HepG2 (cell line): Measurements from ENCODE around the gene IGFLR1. TPM values are rescaled to one million over a fixed set of nuclear protein-coding genes. Genes with fewer than 3 reads are reported as not detected.

Experiments used
- ARNT2 ChIP-seq: sonication (generic); formaldehyde crosslinking; IDR thresholded peaks from 2 replicates; pipeline ENCODE4 v1.8.0; 2022; ENCODE audit warnings: mild to moderate bottlenecking, low read depth, missing genetic modification reagents, moderate library complexity
- ATAD3A ChIP-seq: sonication (generic); formaldehyde crosslinking; IDR thresholded peaks from 2 replicates; pipeline ENCODE4 v1.4.0; 2020; ENCODE audit warnings: missing genetic modification reagents
- ERF ChIP-seq: IDR thresholded peaks from 2 replicates; pipeline ENCODE4 v1.6.1; 2018; ENCODE audit warnings: missing biosample characterization, missing genetic modification reagents
- GATA4 ChIP-seq: sonication (generic); IDR thresholded peaks from 2 replicates; pipeline ENCODE4 v1.6.1; 2016; ENCODE audit warnings: antibody characterized with exemption, low read depth, borderline replicate concordance
- HNRNPLL ChIP-seq: fragments of 200-400 bp; formaldehyde crosslinking; IDR thresholded peaks from 2 replicates; pipeline ENCODE4 v1.6.1; 2017; ENCODE audit warnings: mild to moderate bottlenecking, low read depth, low read length; ENCODE audit not compliant: poor library complexity, severe bottlenecking
- KDM4B ChIP-seq: sonication (generic); formaldehyde crosslinking; IDR thresholded peaks from 2 replicates; pipeline ENCODE4 v1.4.0; 2020; ENCODE audit warnings: missing genetic modification reagents
- MED13 ChIP-seq: sonication (generic); formaldehyde crosslinking; IDR thresholded peaks from 2 replicates; pipeline ENCODE4 v1.5.0; 2020; ENCODE audit warnings: missing genetic modification reagents
- NR1H2 ChIP-seq: sonication (generic); formaldehyde crosslinking; IDR thresholded peaks from 2 replicates; pipeline ENCODE4 v1.8.1; 2022; ENCODE audit warnings: low read depth, missing genetic modification reagents, borderline replicate concordance
- NR2F2 ChIP-seq: IDR thresholded peaks from 2 replicates; pipeline ENCODE4 v1.6.1; 2012; ENCODE audit warnings: low read depth, inconsistent platforms, borderline replicate concordance
- PCBP2 ChIP-seq: fragments of 200-400 bp; formaldehyde crosslinking; optimal IDR thresholded peaks from 2 replicates; pipeline ENCODE3; 2018; ENCODE audit warnings: low read length, low read depth; ENCODE audit not compliant: poor library complexity, severe bottlenecking
- POLR2AphosphoS5 ChIP-seq: IDR thresholded peaks from 2 replicates; pipeline ENCODE4 v1.6.1; 2012; ENCODE audit warnings: low read depth, low read length
- RARA ChIP-seq: IDR thresholded peaks from 2 replicates; pipeline ENCODE4 v1.6.1; 2016; ENCODE audit warnings: missing genetic modification reagents, missing compliant biosample characterization
- RXRB ChIP-seq: IDR thresholded peaks from 2 replicates; pipeline ENCODE4 v1.6.1; 2016; ENCODE audit warnings: borderline replicate concordance, missing genetic modification reagents, missing compliant biosample characterization
- SMAD1 ChIP-seq: sonication (generic); formaldehyde crosslinking; IDR thresholded peaks from 2 replicates; pipeline ENCODE4 v1.4.0; 2020; ENCODE audit warnings: missing genetic modification reagents, low read depth, mild to moderate bottlenecking, borderline replicate concordance
- SOX13 ChIP-seq, 3 experiments: fragments of 450-650 bp in 1 of 3; sonication (generic) in 1 of 3; formaldehyde crosslinking in 1 of 3; IDR thresholded peaks in 2 of 3; conservative IDR thresholded peaks in 1 of 3; 2 replicates each; pipeline versions ENCODE4 v1.5.0 to v1.6.1; 2016 to 2020; ENCODE audit warnings: antibody characterized with exemption in 1 of 3, mild to moderate bottlenecking in 1 of 3, missing compliant biosample characterization in 1 of 3, missing genetic modification reagents in 1 of 3, moderate library complexity in 1 of 3
- SOX5 ChIP-seq: IDR thresholded peaks from 2 replicates; pipeline ENCODE4 v1.6.1; 2016; ENCODE audit warnings: borderline replicate concordance
- ZKSCAN1 ChIP-seq: fragments of 150-350 bp; IDR thresholded peaks from 2 replicates; pipeline ENCODE4 v1.6.1; 2014; ENCODE audit warnings: low read length
- ZNF124 ChIP-seq: sonication (generic); formaldehyde crosslinking; IDR thresholded peaks from 2 replicates; pipeline ENCODE4 v1.4.0; 2020; ENCODE audit warnings: missing genetic modification reagents
- ZNF138 ChIP-seq: sonication (generic); formaldehyde crosslinking; IDR thresholded peaks from 2 replicates; pipeline ENCODE4 v1.5.0; 2020; ENCODE audit warnings: mild to moderate bottlenecking, low read depth, missing genetic modification reagents
- ZNF335 ChIP-seq: sonication (generic); formaldehyde crosslinking; IDR thresholded peaks from 2 replicates; pipeline ENCODE4 v1.4.0; 2020; ENCODE audit warnings: missing genetic modification reagents
- ZNF382 ChIP-seq: sonication (generic); formaldehyde crosslinking; IDR thresholded peaks from 2 replicates; pipeline ENCODE4 v1.5.0; 2020; ENCODE audit warnings: missing genetic modification reagents, mild to moderate bottlenecking, borderline replicate concordance
- ZNF552 ChIP-seq: sonication (generic); formaldehyde crosslinking; IDR thresholded peaks from 2 replicates; pipeline ENCODE4 v1.9.0; 2022; ENCODE audit warnings: missing genetic modification reagents, mild to moderate bottlenecking, borderline replicate concordance
- ZNF567 ChIP-seq: sonication (generic); formaldehyde crosslinking; IDR thresholded peaks from 2 replicates; pipeline ENCODE4 v1.8.1; 2023; ENCODE audit warnings: mild to moderate bottlenecking, missing genetic modification reagents, borderline replicate concordance
- ZNF605 ChIP-seq: sonication (generic); formaldehyde crosslinking; IDR thresholded peaks from 2 replicates; pipeline ENCODE4 v1.8.0; 2022; ENCODE audit warnings: mild to moderate bottlenecking, missing genetic modification reagents
- ZNF652 ChIP-seq: IDR thresholded peaks from 2 replicates; pipeline ENCODE4 v1.6.1; 2016; ENCODE audit warnings: low read depth, borderline replicate concordance
- ZNF7 ChIP-seq: IDR thresholded peaks from 2 replicates; pipeline ENCODE4 v1.6.1; 2016; ENCODE audit warnings: missing biosample characterization, missing genetic modification reagents
- ZNF792 ChIP-seq: IDR thresholded peaks from 2 replicates; pipeline ENCODE4 v1.6.1; 2016
- polyA plus RNA-seq, 8 experiments: library from polyadenylated mRNA; depleted of rRNA in 3 of 8; stranded (reverse) in 7 of 8; unstranded in 1 of 8; fragments of >200 nt; fragmentation: Illumina TruSeq in 4 of 8; extraction: Trizol in 4 of 8; gene quantifications; 2 replicates each; pipeline versions ENCODE4 v1.2.1 to v1.2.3, GENCODE V29; 2011 to 2016; ENCODE audit warnings: low read depth in 4 of 8, missing spikeins in 1 of 8, mixed read lengths in 1 of 8; ENCODE audit not compliant: insufficient read depth in 1 of 8
- total RNA-seq, 5 experiments: library from RNA; depleted of rRNA; stranded (reverse); fragments of >200 nt; fragmentation: Illumina TruSeq; extraction: Trizol; gene quantifications; 2 replicates each; pipeline ENCODE4 v1.2.3, GENCODE V29; 2016; ENCODE audit warnings: low read depth in 1 of 5
- TF ChIP-seq, protein P1 (sequence below): IDR thresholded peaks from 2 replicates; pipeline ENCODE4 v1.6.1; 2018; ENCODE audit warnings: missing genetic modification reagents
- TF ChIP-seq, protein P2 (sequence below): sonication (generic); formaldehyde crosslinking; IDR thresholded peaks from 2 replicates; pipeline ENCODE4 v1.8.0; 2022; ENCODE audit warnings: missing genetic modification reagents, low read depth, mild to moderate bottlenecking, borderline replicate concordance

The IGFLR1 gene
- total and polyA plus RNA-seq, 2 of the 13 experiments (the other 11 are each of a cell fraction or from before 2014, with no cell fraction given), result 5.4 to 8.9 TPM

DNA sequence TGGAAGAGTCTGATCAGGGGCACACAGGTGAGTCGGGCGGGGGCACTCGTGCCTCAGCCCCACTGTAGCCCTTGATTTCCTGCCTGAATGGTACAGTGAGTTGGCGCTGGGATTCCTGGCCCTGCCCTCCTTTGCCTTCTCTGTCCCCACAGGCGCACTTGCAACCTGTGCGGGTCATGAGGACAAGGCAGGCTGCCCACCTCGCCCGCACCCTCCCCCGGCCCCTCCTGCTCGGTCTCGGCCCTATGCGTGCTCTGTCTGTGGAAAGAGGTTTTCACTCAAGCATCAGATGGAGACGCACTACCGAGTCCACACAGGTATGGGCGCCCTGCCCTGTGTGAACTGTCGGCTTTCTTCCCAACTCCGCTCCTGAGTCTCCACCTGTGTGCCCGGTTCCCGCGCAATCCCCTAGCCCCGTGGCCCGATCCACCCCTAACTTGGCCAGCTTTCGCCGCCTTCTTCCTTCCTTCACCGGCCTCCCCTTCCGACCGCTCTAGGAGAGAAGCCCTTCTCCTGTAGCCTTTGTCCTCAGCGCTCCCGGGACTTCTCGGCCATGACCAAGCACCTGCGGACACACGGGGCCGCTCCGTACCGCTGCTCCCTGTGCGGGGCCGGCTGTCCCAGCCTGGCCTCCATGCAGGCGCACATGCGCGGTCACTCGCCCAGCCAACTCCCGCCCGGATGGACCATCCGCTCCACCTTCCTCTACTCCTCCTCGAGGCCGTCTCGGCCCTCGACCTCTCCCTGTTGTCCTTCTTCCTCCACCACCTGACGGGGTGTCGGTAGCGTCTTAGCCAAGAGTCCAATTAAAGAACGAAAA lies 26.1 kb downstream of the IGFLR1 start (continued):
- TF ChIP-seq, protein P1, sequence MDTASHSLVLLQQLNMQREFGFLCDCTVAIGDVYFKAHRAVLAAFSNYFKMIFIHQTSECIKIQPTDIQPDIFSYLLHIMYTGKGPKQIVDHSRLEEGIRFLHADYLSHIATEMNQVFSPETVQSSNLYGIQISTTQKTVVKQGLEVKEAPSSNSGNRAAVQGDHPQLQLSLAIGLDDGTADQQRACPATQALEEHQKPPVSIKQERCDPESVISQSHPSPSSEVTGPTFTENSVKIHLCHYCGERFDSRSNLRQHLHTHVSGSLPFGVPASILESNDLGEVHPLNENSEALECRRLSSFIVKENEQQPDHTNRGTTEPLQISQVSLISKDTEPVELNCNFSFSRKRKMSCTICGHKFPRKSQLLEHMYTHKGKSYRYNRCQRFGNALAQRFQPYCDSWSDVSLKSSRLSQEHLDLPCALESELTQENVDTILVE (CRISPR knock-in tag), result no peak
- TF ChIP-seq ZNF382 (no peak), NR1H2 (CRISPR knock-in tag) (0 out of 2 replicates have a peak, but pooled peaks have one; percentile 14), ATAD3A (CRISPR knock-in tag) (no peak), POLR2AphosphoS5 (no peak; the same call in none of the 2 replicates), ZKSCAN1 (no peak), SOX13 (IDR thresholded peaks at IDR 0.05) (no peak), SOX13 (CRISPR knock-in tag; conservative IDR thresholded peaks at IDR 0.05 in 1 of 2, IDR thresholded peaks at IDR 0.05 in 1 of 2) (no peak; a peak in 1 of 4 replicates), ZNF335 (CRISPR knock-in tag) (no peak), RARA (CRISPR knock-in tag) (no peak), ZNF652 (no peak), ZNF552 (no peak), ZNF605 (CRISPR knock-in tag) (no peak), ZNF792 (CRISPR knock-in tag) (no peak; the same call in 1 of the 2 replicates), ERF (CRISPR knock-in tag) (peak; percentile 85), ZNF138 (CRISPR knock-in tag) (peak; percentile 48; the same call in 1 of the 2 replicates), ARNT2 (CRISPR knock-in tag) (no peak), HNRNPLL (no peak), ZNF567 (CRISPR knock-in tag) (no peak), SOX5 (no peak), KDM4B (no peak), SMAD1 (no peak), ZNF7 (CRISPR knock-in tag) (no peak), GATA4 (no peak), NR2F2 (no peak; the same call in 1 of the 2 replicates), RXRB (CRISPR knock-in tag) (no peak), MED13 (CRISPR knock-in tag) (no peak), PCBP2 (no peak), ZNF124 (CRISPR knock-in tag) (no peak)
- TF ChIP-seq, protein P2, sequence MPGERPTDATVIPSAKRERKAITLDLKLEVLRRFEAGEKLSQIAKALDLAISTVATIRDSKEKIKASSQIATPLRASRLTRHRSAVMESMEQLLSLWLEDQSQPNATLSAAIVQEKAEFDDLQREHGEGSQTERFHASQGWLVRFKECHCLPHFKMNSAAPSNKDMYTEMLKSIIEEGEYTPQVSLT, result no peak
